Transverse colon (tissue), 4 donors: ENCODE measurements around the gene LRIG1. TPM values are rescaled to one million over a fixed set of nuclear protein-coding genes. Genes with fewer than 3 reads are reported as not detected.

Experiments
- DNase-seq: peaks from one replicate; pipeline ENCODE4 v3.0.0-alpha.2; 2019
- H3K27ac ChIP-seq, 4 donors: fragments of 200-600 bp; sonication (generic); 2 replicates each; pipeline ENCODE4 v1.5.1; 2016 to 2018; ENCODE audit warnings: inconsistent platforms in 4 of 4
- H3K27me3 ChIP-seq: fragments of 200-600 bp; sonication (generic); 2 replicates; pipeline ENCODE4 v1.5.1; 2017; ENCODE audit warnings: inconsistent platforms
- H3K36me3 ChIP-seq, 4 donors: fragments of 200-600 bp; sonication (generic); 2 replicates each; pipeline ENCODE4 v1.5.1; 2017 to 2019; ENCODE audit warnings: inconsistent platforms in 4 of 4
- H3K4me1 ChIP-seq, 4 donors: fragments of 200-600 bp; sonication (generic); 2 replicates each; pipeline ENCODE4 v1.5.1; 2017 to 2020; ENCODE audit warnings: inconsistent platforms in 4 of 4
- H3K4me3 ChIP-seq, 4 donors: fragments of 200-600 bp; sonication (generic); 1 replicate in 1 of 4; 2 replicates in 3 of 4; pipeline versions ENCODE4 v1.5.1 to v1.6.1; 2017 to 2019; ENCODE audit warnings: inconsistent platforms in 4 of 4
- H3K9me3 ChIP-seq, 2 donors: fragments of 200-600 bp; sonication (generic); 2 replicates each; pipeline ENCODE4 v1.5.1; 2017 to 2019; ENCODE audit warnings: inconsistent platforms in 2 of 2
- EP300 ChIP-seq: sonication (generic); formaldehyde crosslinking; IDR thresholded peaks from one replicate; pipeline ENCODE4 v1.6.1; 2017; ENCODE audit warnings: antibody characterized with exemption, low read depth
- POLR2A ChIP-seq: fragments of 450-650 bp; IDR thresholded peaks from one replicate; pipeline ENCODE4 v1.6.1; 2016; ENCODE audit warnings: antibody characterized with exemption, mild to moderate bottlenecking, moderate library complexity
- POLR2AphosphoS5 ChIP-seq, 3 donors: sonication (generic); formaldehyde crosslinking; IDR thresholded peaks; one replicate each; pipeline ENCODE4 v1.6.1; 2016; ENCODE audit warnings: antibody characterized with exemption in 3 of 3
- WGBS, 2 donors: methylation state at CpG; one replicate each; pipeline ENCODE4 v1.1.5; 2018; ENCODE audit warnings: low coverage in 1 of 2; 5-methylcytosine and 5-hydroxymethylcytosine counted together
- in situ Hi-C, 4 donors: fragments of 200-750 bp; cut with MboI; loops; one replicate each; pipeline versions ENCODE4 v1.15.0 to v1.15.1; 2017; ENCODE audit warnings: low sequenced_read_pairs in 3 of 4, low pct_ligation_motif_present in 1 of 4, low pct_unique_long_range_greater_than_20kb in 1 of 4
- intact Hi-C: fragments of 100-400 bp; cut with DNase I; formaldehyde crosslinking; loops from one replicate; pipeline ENCODE4 v1.15.1; 2023; ENCODE audit warnings: low total_unique reads
- total RNA-seq, 4 donors: library from RNA; depleted of rRNA; stranded (reverse); fragments of >200 nt; gene quantifications; one replicate each; pipeline ENCODE4 v1.1.0, GENCODE V29; 2016
- TF ChIP-seq, protein P1 (sequence below), 5 experiments: fragments of 200-600 bp in 3 of 5; fragments of 450-650 bp in 2 of 5; sonication (generic) in 3 of 5; IDR thresholded peaks; 1 replicate in 2 of 5; 2 replicates in 3 of 5; pipeline ENCODE4 v1.5.1; 2016 to 2017; ENCODE audit warnings: antibody characterized with exemption in 5 of 5, inconsistent platforms in 3 of 5, mild to moderate bottlenecking in 2 of 5, moderate library complexity in 1 of 5

Gene LRIG1
- total RNA-seq, 4 donors from 2014 or later = 67.2 to 87.6 (median 79.3) TPM

- Histone ChIP-seq H3K4me3 (no peak overlapping the region), H3K9me3 (no peaks in the 10 kb centered on the region), H3K4me1 (peaks cover 20 to 45% (median 33%) of the 10 kb centered on the region in 4 donors), H3K27me3 (no peaks in the 10 kb centered on the region), H3K27ac (peak overlapping the region; percentile 61 to 87 (median 69)), H3K36me3 (no peaks in the 10 kb centered on the region)
- intact Hi-C loops (loop anchor here (5.0 to 10.0 kb wide), 2 partner anchors 138 to 286 kb away; no protein-coding TSS in a partner anchor), in situ Hi-C loops (loop anchor here in 1 of 4 donors (25.0 kb wide), 1 partner anchor 393 kb away; no protein-coding TSS in a partner anchor)
- no peak for DNase-seq
- TF ChIP-seq, protein P1, sequence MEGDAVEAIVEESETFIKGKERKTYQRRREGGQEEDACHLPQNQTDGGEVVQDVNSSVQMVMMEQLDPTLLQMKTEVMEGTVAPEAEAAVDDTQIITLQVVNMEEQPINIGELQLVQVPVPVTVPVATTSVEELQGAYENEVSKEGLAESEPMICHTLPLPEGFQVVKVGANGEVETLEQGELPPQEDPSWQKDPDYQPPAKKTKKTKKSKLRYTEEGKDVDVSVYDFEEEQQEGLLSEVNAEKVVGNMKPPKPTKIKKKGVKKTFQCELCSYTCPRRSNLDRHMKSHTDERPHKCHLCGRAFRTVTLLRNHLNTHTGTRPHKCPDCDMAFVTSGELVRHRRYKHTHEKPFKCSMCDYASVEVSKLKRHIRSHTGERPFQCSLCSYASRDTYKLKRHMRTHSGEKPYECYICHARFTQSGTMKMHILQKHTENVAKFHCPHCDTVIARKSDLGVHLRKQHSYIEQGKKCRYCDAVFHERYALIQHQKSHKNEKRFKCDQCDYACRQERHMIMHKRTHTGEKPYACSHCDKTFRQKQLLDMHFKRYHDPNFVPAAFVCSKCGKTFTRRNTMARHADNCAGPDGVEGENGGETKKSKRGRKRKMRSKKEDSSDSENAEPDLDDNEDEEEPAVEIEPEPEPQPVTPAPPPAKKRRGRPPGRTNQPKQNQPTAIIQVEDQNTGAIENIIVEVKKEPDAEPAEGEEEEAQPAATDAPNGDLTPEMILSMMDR (IDR thresholded peaks at IDR 0.05) = no peak
- TF ChIP-seq POLR2A = no peak
- TF ChIP-seq EP300 = no peak
- TF ChIP-seq POLR2AphosphoS5 (IDR thresholded peaks at IDR 0.05) = no peak
- WGBS, 2 donors = 78 to 80% methylated on average over 1 to 14 of the region's 14 CpGs
Observed at GRCh38 chr3:66419036-66419435, 81.8 kb downstream of the LRIG1 start.

DNA sequence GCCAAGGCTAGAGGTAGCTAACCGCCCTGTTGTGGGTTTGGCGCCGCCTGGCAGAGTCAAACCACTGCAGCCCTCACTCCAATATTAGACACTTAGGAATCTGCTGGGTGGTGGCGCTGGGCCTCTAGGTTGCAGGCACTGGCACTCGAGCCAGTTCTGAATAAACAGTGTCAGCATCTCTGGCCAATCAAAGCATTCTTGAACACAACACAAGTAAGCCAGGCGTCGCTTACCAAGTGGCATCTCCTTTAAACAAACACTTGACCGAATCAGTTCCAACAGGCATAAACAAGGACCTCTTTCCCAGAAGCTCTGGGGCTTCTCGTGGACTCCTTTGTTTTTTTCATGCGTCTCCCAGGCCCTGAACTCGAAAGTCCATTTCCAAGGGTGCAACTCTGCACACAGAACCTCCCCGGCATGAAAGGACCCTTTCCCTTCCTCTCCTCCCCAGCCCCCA is 82.3 kb downstream of the LRIG1 start:
- intact Hi-C loops = loop anchor here (5.0 to 10.0 kb wide), 2 partner anchors 139 to 286 kb away; no protein-coding TSS in a partner anchor
- Histone ChIP-seq H3K9me3 (no peaks in the 10 kb centered on the region), H3K27me3 (no peaks in the 10 kb centered on the region), H3K4me3 (no peak overlapping the region), H3K4me1 (peaks cover 20 to 44% (median 33%) of the 10 kb centered on the region in 4 donors), H3K36me3 (no peaks in the 10 kb centered on the region), H3K27ac (peak overlapping the region; percentile 61 to 87 (median 69))
- TF ChIP-seq POLR2A = no peak
- peak; percentile 66 to 72 (median 69) for TF ChIP-seq POLR2AphosphoS5 (IDR thresholded peaks at IDR 0.05)
- TF ChIP-seq, protein P1 (IDR thresholded peaks at IDR 0.05) = no peak
- peak; percentile 74 for TF ChIP-seq EP300
- WGBS, 2 donors = 53 to 77% methylated on average over 8 to 12 of the region's 12 CpGs
- in situ Hi-C loops = loop anchor here in 1 of 4 donors (25.0 kb wide), 1 partner anchor 394 kb away; no protein-coding TSS in a partner anchor
- peak; percentile 48 for DNase-seq

DNA sequence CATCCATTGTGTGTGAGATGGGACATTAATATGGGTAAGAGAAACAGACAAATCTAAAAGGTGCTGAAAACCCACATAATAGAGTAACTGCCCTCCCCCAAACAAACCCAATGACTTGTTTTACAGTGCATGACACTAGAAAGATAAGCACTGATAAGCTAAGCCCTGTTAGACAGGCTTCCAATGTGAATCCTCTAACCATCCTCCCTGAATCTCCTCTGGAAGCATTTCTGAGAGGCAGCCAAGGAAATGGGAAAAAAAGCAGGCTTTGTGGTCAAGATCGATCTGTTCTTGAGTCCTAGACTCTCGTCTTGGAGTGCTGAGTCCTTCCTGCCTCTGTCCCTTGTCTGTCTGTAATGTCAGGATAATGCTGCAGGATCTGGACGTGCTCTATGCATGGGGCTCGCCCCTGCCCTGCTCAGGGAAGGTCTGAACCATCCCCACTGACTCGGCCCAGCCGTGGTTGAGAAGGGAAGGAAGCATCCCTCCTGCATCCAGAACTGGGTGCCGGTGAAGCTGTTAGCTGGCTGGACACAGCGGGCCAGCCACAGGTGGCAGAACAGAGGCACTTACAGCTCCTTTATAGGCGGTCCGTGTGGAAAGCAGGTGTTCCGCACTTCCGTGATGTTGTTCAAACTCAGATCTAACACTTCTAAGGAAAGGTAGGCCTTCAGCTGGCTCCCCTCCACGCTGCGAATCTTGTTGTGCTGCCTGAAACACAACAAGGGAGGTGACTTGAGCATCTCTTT is 84.1 kb downstream of the LRIG1 start:
- intact Hi-C loops = loop anchor here (5.0 to 10.0 kb wide), 2 partner anchors 141 to 288 kb away; no protein-coding TSS in a partner anchor
- Histone ChIP-seq H3K4me3 (no peak overlapping the region), H3K36me3 (peaks cover 0 to 12% (median 0%) of the 10 kb centered on the region in 4 donors), H3K27ac (peak overlapping the region; percentile 61 to 87 (median 69)), H3K27me3 (no peaks in the 10 kb centered on the region), H3K4me1 (peaks cover 20 to 59% (median 33%) of the 10 kb centered on the region in 4 donors), H3K9me3 (no peaks in the 10 kb centered on the region)
- in situ Hi-C loops = loop anchor here in 1 of 4 donors (25.0 kb wide), 1 partner anchor 396 kb away; no protein-coding TSS in a partner anchor
- no peak for TF ChIP-seq POLR2A
- TF ChIP-seq, protein P1 (IDR thresholded peaks at IDR 0.05) = peak in 1 of 5 experiments; percentile 4
- WGBS, 2 donors = 53 to 54% methylated on average over 4 to 14 of the region's 14 CpGs
- DNase-seq = no peak

GRCh38 chr3:66415867-66416428 is 84.9 kb downstream of the LRIG1 start:
- Histone ChIP-seq H3K9me3 (no peaks in the 10 kb centered on the region), H3K27me3 (no peaks in the 10 kb centered on the region), H3K4me1 (peaks cover 20 to 60% (median 33%) of the 10 kb centered on the region in 4 donors), H3K36me3 (peaks cover 0 to 12% (median 0%) of the 10 kb centered on the region in 4 donors), H3K27ac (peak overlapping the region; percentile 61 to 87 (median 69)), H3K4me3 (no peak overlapping the region)
- TF ChIP-seq EP300 (no peak), POLR2A (no peak), POLR2AphosphoS5 (IDR thresholded peaks at IDR 0.05) (peak in 2 of 3 donors; percentile 30 to 32)
- TF ChIP-seq, protein P1 (IDR thresholded peaks at IDR 0.05) = no peak
- DNase-seq = no peak
- in situ Hi-C loops (loop anchor here in 1 of 4 donors (25.0 kb wide), 1 partner anchor 396 kb away; no protein-coding TSS in a partner anchor), intact Hi-C loops (loop anchor here (2.0 to 10.0 kb wide), 3 partner anchors 41 to 289 kb away; no protein-coding TSS in a partner anchor)
- WGBS, 2 donors = 50 to 63% methylated on average over 2 to 5 of the region's 5 CpGs
